ENCODE results near the gene ANO1.
"Not testable (repeated sequence)": the region's sequence is repeated elsewhere in the genome, so short reads cannot be mapped to it uniquely, and the experiment has no call there.

The ANO1 gene

GRCh38 chr11:70035665-70036064, 42.5 kb upstream of the ANO1 start:
- H3K27me3 ChIP-seq (replicated peaks; ENCODE audit: control insufficient read depth, insufficient read depth, low read length, poor library complexity, severe bottlenecking); DNase-seq; H3K4me1 ChIP-seq (ENCODE audit: control insufficient read depth, insufficient read depth, low read length, poor library complexity, severe bottlenecking); H3K4me3 ChIP-seq (ENCODE audit: insufficient read depth, low read depth, low read length, poor library complexity, severe bottlenecking); H3K27ac ChIP-seq (ENCODE audit: insufficient read depth, low read length, poor library complexity, severe bottlenecking); H3K36me3 ChIP-seq (ENCODE audit: control insufficient read depth, insufficient read depth, low read length); H3K9me3 ChIP-seq (ENCODE audit: control insufficient read depth, low read length): not testable (repeated sequence)

- no peak for DNase-seq
- no peaks in the 10 kb centered on the region for H3K4me1 ChIP-seq (ENCODE audit: control insufficient read depth, insufficient read depth, low read length, poor library complexity, severe bottlenecking)
- H3K36me3 ChIP-seq (ENCODE audit: control insufficient read depth, insufficient read depth, low read length): no peaks in the 10 kb centered on the region
- no peaks in the 10 kb centered on the region for H3K9me3 ChIP-seq (ENCODE audit: control insufficient read depth, low read length)
- no peaks in the 10 kb centered on the region for H3K27me3 ChIP-seq (replicated peaks; ENCODE audit: control insufficient read depth, insufficient read depth, low read length, poor library complexity, severe bottlenecking)
- no peak overlapping the region for H3K27ac ChIP-seq (ENCODE audit: insufficient read depth, low read length, poor library complexity, severe bottlenecking)
- H3K4me3 ChIP-seq (ENCODE audit: insufficient read depth, low read depth, low read length, poor library complexity, severe bottlenecking): no peak overlapping the region
Measured at GRCh38 chr11:70036971-70037882, 40.9 kb upstream of the ANO1 start.

- H3K9me3 ChIP-seq (ENCODE audit: control insufficient read depth, low read length): no peaks in the 10 kb centered on the region
- H3K27ac ChIP-seq (ENCODE audit: insufficient read depth, low read length, poor library complexity, severe bottlenecking): no peak overlapping the region
- H3K27me3 ChIP-seq (replicated peaks; ENCODE audit: control insufficient read depth, insufficient read depth, low read length, poor library complexity, severe bottlenecking): no peaks in the 10 kb centered on the region
- H3K36me3 ChIP-seq (ENCODE audit: control insufficient read depth, insufficient read depth, low read length): no peaks in the 10 kb centered on the region
- no peak overlapping the region for H3K4me3 ChIP-seq (ENCODE audit: insufficient read depth, low read depth, low read length, poor library complexity, severe bottlenecking)
- no peak for DNase-seq
- H3K4me1 ChIP-seq (ENCODE audit: control insufficient read depth, insufficient read depth, low read length, poor library complexity, severe bottlenecking): no peaks in the 10 kb centered on the region
Measured at GRCh38 chr11:70038034-70038834, 39.9 kb upstream of the ANO1 start.

GRCh38 chr11:70040452-70040851, 37.7 kb upstream of the ANO1 start:
- Histone ChIP-seq H3K36me3 (ENCODE audit: control insufficient read depth, insufficient read depth, low read length) (no peaks in the 10 kb centered on the region), H3K4me3 (ENCODE audit: insufficient read depth, low read depth, low read length, poor library complexity, severe bottlenecking) (no peak overlapping the region), H3K27me3 (replicated peaks; ENCODE audit: control insufficient read depth, insufficient read depth, low read length, poor library complexity, severe bottlenecking) (no peaks in the 10 kb centered on the region), H3K9me3 (ENCODE audit: control insufficient read depth, low read length) (no peaks in the 10 kb centered on the region), H3K4me1 (ENCODE audit: control insufficient read depth, insufficient read depth, low read length, poor library complexity, severe bottlenecking) (no peaks in the 10 kb centered on the region), H3K27ac (ENCODE audit: insufficient read depth, low read length, poor library complexity, severe bottlenecking) (no peak overlapping the region)
- DNase-seq: no peak

DNA sequence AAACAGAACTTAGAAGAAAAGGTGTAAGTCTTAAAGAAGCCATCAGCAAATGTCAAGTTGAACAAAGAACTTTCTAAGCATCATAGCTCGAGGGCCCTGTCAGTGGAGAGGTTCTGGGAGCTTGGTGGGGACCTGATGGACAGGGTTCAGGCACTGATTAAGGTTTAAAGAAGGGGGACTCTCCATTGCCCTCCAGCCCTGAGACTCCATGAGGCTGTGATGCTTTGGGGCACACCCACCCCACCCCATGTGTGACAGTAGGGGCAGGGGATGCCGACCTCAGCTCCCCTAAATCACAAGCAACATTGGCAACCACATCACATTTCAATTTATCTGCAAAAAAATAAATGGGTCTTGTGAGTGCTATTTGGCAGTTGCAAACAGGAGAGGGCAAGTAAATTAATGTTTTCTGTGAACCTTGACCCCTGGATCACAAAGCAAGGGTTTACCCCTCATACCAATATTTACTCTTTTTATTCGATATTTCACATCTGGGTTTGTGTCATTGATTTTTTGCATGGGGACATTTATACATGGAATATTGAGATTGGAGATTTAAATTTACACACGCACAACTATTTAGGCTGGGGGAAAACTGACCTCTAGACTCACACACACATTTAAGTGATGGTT, 37.1 kb upstream of the ANO1 start:
- Histone ChIP-seq H3K27me3 (replicated peaks; ENCODE audit: control insufficient read depth, insufficient read depth, low read length, poor library complexity, severe bottlenecking) (no peaks in the 10 kb centered on the region), H3K4me3 (ENCODE audit: insufficient read depth, low read depth, low read length, poor library complexity, severe bottlenecking) (no peak overlapping the region), H3K4me1 (ENCODE audit: control insufficient read depth, insufficient read depth, low read length, poor library complexity, severe bottlenecking) (no peaks in the 10 kb centered on the region), H3K9me3 (ENCODE audit: control insufficient read depth, low read length) (no peaks in the 10 kb centered on the region), H3K36me3 (ENCODE audit: control insufficient read depth, insufficient read depth, low read length) (no peaks in the 10 kb centered on the region), H3K27ac (ENCODE audit: insufficient read depth, low read length, poor library complexity, severe bottlenecking) (no peak overlapping the region)
- DNase-seq: no peak

DNA sequence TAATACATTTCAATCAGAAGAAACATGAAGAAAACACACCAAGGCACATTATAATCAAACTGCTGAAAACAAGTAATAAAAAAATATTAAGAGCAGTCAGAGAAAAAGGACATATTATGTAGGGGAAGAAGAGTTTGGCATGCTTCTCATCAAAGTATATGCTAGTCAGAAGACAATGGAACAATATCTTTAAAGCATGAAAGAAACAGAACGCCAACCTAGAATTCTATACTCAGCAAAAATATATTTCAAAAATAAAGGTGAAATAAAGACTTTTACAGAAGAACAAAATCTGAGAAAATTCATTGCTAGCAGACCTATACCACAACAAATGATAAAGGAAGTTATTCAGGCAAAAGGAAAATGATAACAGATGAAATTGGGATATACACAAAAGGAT, 34.6 kb upstream of the ANO1 start:
- DNase-seq: no peak
- H3K27me3 ChIP-seq (replicated peaks; ENCODE audit: control insufficient read depth, insufficient read depth, low read length, poor library complexity, severe bottlenecking): no peaks in the 10 kb centered on the region
- no peak overlapping the region for H3K4me3 ChIP-seq (ENCODE audit: insufficient read depth, low read depth, low read length, poor library complexity, severe bottlenecking)
- no peaks in the 10 kb centered on the region for H3K36me3 ChIP-seq (ENCODE audit: control insufficient read depth, insufficient read depth, low read length)
- no peaks in the 10 kb centered on the region for H3K9me3 ChIP-seq (ENCODE audit: control insufficient read depth, low read length)
- H3K27ac ChIP-seq (ENCODE audit: insufficient read depth, low read length, poor library complexity, severe bottlenecking): no peak overlapping the region
- no peaks in the 10 kb centered on the region for H3K4me1 ChIP-seq (ENCODE audit: control insufficient read depth, insufficient read depth, low read length, poor library complexity, severe bottlenecking)

GRCh38 chr11:70046089-70046488, 32.0 kb upstream of the ANO1 start:
- no peaks in the 10 kb centered on the region for H3K27me3 ChIP-seq (replicated peaks; ENCODE audit: control insufficient read depth, insufficient read depth, low read length, poor library complexity, severe bottlenecking)
- no peak overlapping the region for H3K27ac ChIP-seq (ENCODE audit: insufficient read depth, low read length, poor library complexity, severe bottlenecking)
- no peak for DNase-seq
- no peaks in the 10 kb centered on the region for H3K36me3 ChIP-seq (ENCODE audit: control insufficient read depth, insufficient read depth, low read length)
- no peaks in the 10 kb centered on the region for H3K9me3 ChIP-seq (ENCODE audit: control insufficient read depth, low read length)
- H3K4me3 ChIP-seq (ENCODE audit: insufficient read depth, low read depth, low read length, poor library complexity, severe bottlenecking): no peak overlapping the region
- H3K4me1 ChIP-seq (ENCODE audit: control insufficient read depth, insufficient read depth, low read length, poor library complexity, severe bottlenecking): no peaks in the 10 kb centered on the region

DNA sequence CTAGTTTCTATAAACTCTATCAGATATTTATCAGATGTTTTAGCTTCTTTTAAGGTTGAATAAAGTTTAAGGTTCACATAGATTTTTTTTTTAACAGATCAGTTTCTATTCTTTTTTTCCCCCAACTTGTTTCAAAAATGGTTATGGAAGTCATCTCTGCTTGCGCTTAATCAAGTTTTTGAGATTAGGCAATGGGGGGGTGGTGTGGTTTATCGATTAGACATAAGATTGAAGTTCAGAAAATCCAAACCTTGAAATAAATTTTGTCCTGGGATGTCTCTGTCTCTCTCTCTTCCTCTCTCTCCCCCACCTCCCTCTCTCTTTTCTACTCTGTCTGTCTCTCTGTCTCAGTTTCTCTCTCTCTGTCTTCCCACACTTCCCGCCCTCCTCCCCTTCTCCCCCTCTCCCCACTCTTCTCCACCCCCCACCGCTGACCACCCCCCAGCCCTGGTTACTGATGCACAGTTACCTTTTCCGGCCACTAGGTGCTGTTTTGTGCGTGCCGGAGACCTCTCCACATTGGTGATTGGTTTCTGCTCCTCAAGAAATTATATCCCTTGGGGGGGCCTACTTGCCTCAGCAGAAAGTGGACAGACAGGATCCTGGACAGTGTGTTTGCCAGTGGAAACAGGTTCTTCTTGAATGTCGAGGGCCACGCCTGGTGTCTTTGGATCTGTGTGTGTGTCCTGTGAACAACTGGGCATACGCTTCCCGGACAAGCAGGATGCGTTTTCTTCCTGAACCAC, 29.7 kb upstream of the ANO1 start:
- Histone ChIP-seq H3K9me3 (ENCODE audit: control insufficient read depth, low read length) (no peaks in the 10 kb centered on the region), H3K4me1 (ENCODE audit: control insufficient read depth, insufficient read depth, low read length, poor library complexity, severe bottlenecking) (no peaks in the 10 kb centered on the region), H3K27ac (ENCODE audit: insufficient read depth, low read length, poor library complexity, severe bottlenecking) (no peak overlapping the region), H3K4me3 (ENCODE audit: insufficient read depth, low read depth, low read length, poor library complexity, severe bottlenecking) (no peak overlapping the region), H3K27me3 (replicated peaks; ENCODE audit: control insufficient read depth, insufficient read depth, low read length, poor library complexity, severe bottlenecking) (no peaks in the 10 kb centered on the region), H3K36me3 (ENCODE audit: control insufficient read depth, insufficient read depth, low read length) (no peaks in the 10 kb centered on the region)
- no peak for DNase-seq

- H3K9me3 ChIP-seq (ENCODE audit: control insufficient read depth, low read length): no peaks in the 10 kb centered on the region
- DNase-seq: no peak
- H3K27ac ChIP-seq (ENCODE audit: insufficient read depth, low read length, poor library complexity, severe bottlenecking): no peak overlapping the region
- H3K4me3 ChIP-seq (ENCODE audit: insufficient read depth, low read depth, low read length, poor library complexity, severe bottlenecking): no peak overlapping the region
- H3K36me3 ChIP-seq (ENCODE audit: control insufficient read depth, insufficient read depth, low read length): no peaks in the 10 kb centered on the region
- H3K27me3 ChIP-seq (replicated peaks; ENCODE audit: control insufficient read depth, insufficient read depth, low read length, poor library complexity, severe bottlenecking): no peaks in the 10 kb centered on the region
- no peaks in the 10 kb centered on the region for H3K4me1 ChIP-seq (ENCODE audit: control insufficient read depth, insufficient read depth, low read length, poor library complexity, severe bottlenecking)
Measured at GRCh38 chr11:70049045-70049444, 29.1 kb upstream of the ANO1 start.
